ENCODE measurements around the gene CALML5. TPM values are rescaled to one million over a fixed set of nuclear protein-coding genes. Genes with fewer than 3 reads are reported as not detected.

The CALML5 gene
- total and polyA plus RNA-seq, 9 of the 15 experiments (the other 6 are each of a cell fraction or from before 2014, with no cell fraction given): not detected

- H3K4me1 ChIP-seq (replicated peaks in 1 of 2; ENCODE audit: control insufficient read depth in 2 of 2, insufficient read depth in 2 of 2, low read length in 2 of 2): peaks cover 29 to 31% of the 10 kb centered on the region in 2 experiments
- H3K4me2 ChIP-seq (ENCODE audit: insufficient read depth, low read length): no peak overlapping the region
- ATAC-seq: no peak
- no peaks in the 10 kb centered on the region for H4K20me1 ChIP-seq (replicated peaks; ENCODE audit: control insufficient read depth, insufficient read depth, low read length)
- H3K9me3 ChIP-seq (replicated peaks; ENCODE audit: control insufficient read depth, insufficient read depth, low read depth, low read length): no peaks in the 10 kb centered on the region
- no peak overlapping the region for H3K27ac ChIP-seq (ENCODE audit: extremely low read depth, low read depth, low read length)
- 0 out of 2 replicates have a peak overlapping the region, but pooled peaks have one; percentile 25 for H2AFZ ChIP-seq (ENCODE audit: low read depth, low read length)
- no TSS peak for BruUV-seq (replicated peaks)
- H3K36me3 ChIP-seq (ENCODE audit: control insufficient read depth, insufficient read depth, low read length): no peaks in the 10 kb centered on the region; the same call in 2 of the 3 replicates
- no peaks in the 10 kb centered on the region for H3K27me3 ChIP-seq (ENCODE audit: control insufficient read depth in 2 of 2, insufficient read depth in 2 of 2, low read length in 2 of 2)
- TF ChIP-seq CHD2 (IDR thresholded peaks at IDR 0.05; ENCODE audit: low read depth, low read length) (no peak), MEIS2 (IDR thresholded peaks at IDR 0.05; ENCODE audit: partially characterized antibody) (peak; percentile 37), NCOA2 (IDR thresholded peaks at IDR 0.05; ENCODE audit: partially characterized antibody in 2 of 2) (no peak), ZMIZ1 (IDR thresholded peaks at IDR 0.05; ENCODE audit: low read depth in 2 of 2, low read length in 2 of 2) (no peak)
- in situ Hi-C loops (cut with MboI): no loop called here
- intact Hi-C loops (cut with micrococcal nuclease): no loop called here
- ChIA-PET POLR2A (no interaction called here), CTCF (ENCODE audit: low intra/inter-chr PET ratio) (no interaction called here)
- no peak overlapping the region for H3K4me3 ChIP-seq
- H3K9me1 ChIP-seq (ENCODE audit: control insufficient read depth, insufficient read depth, low read length): no peaks in the 10 kb centered on the region
- 61% methylated on average over 12 of the region's 15 CpGs for WGBS (ENCODE audit: insufficient coverage, low coverage, missing lambda C conversion rate)
- no peak for DNase-seq (ENCODE audit: extremely low read depth in 1 of 4, low spot score in 3 of 4)
- H3K9ac ChIP-seq (ENCODE audit: insufficient read depth in 1 of 2, low read depth in 2 of 2, low read length in 2 of 2): no peak overlapping the region
- FAIRE-seq: no peak
- no peaks in the 10 kb centered on the region for H3K79me2 ChIP-seq (ENCODE audit: control insufficient read depth, insufficient read depth, low read length)
These were observed 13.7 kb upstream of the CALML5 start for GRCh38 chr10:5512881-5513612.
